Measurements from ENCODE around the gene TTLL3. TPM values are rescaled to one million over a fixed set of nuclear protein-coding genes. Genes with fewer than 3 reads are reported as not detected.
A peak's percentile ranks its signal among the peaks of the same experiment; 100 is the strongest.

The TTLL3 gene
- total and polyA plus RNA-seq, 7 experiments from 2014 or later: 2.5 to 106 (median 66.0) TPM

- Mint-ChIP-seq H3K4me1 (peaks cover 31 to 41% (median 38%) of the 10 kb centered on the region in 7 donors), H3K4me3 (peak overlapping the region; percentile 70 to 94 (median 84)), H3K36me3 (peaks cover 0 to 20% (median 0%) of the 10 kb centered on the region in 5 donors), H3K27me3 (no peaks in the 10 kb centered on the region), H3K27ac (peak overlapping the region; percentile 17 to 93 (median 76)), H3K9me3 (no peaks in the 10 kb centered on the region)
- Histone ChIP-seq H3K4me3 (ENCODE audit: low read length) (peak overlapping the region; percentile 76), H3K36me3 (ENCODE audit: control insufficient read depth in 2 of 3, insufficient read depth in 3 of 3, low read length in 3 of 3) (peaks cover 0 to 14% (median 3%) of the 10 kb centered on the region in 3 experiments), H3K27me3 (ENCODE audit: control insufficient read depth in 2 of 2, insufficient read depth in 2 of 2, low read length in 2 of 2) (no peaks in the 10 kb centered on the region), H3K27ac (ENCODE audit: low read depth, low read length) (no peak overlapping the region), H3K4me1 (ENCODE audit: control insufficient read depth in 2 of 2, insufficient read depth in 2 of 2, low read length in 2 of 2) (peaks cover 21 to 28% of the 10 kb centered on the region in 2 donors), H3K9me3 (ENCODE audit: control insufficient read depth in 2 of 3, low read length in 3 of 3) (no peaks in the 10 kb centered on the region)
- CTCF ChIA-PET: no interaction called here
- intact Hi-C loops (cut with micrococcal nuclease): loop anchor here in 1 of 2 donors (1.0 kb wide), 1 partner anchor 135 kb away; no protein-coding TSS in a partner anchor
- DNase-seq (no peak), ATAC-seq (no peak)
- POLR2A ChIA-PET: interaction anchor here (1.2 to 5.9 kb wide), 2 partner anchors 18 to 61 kb away, joined by 3 to 61 read pairs; partner anchors contain the start of genes ARPC4, OGG1 and TADA3
These were observed 784 bp downstream of the TTLL3 start for GRCh38 chr3:9810846-9811245.

GRCh38 chr3:9812870-9813483, 2.9 kb downstream of the TTLL3 start:
- Histone ChIP-seq H3K4me3 (ENCODE audit: low read length) (no peak overlapping the region), H3K9me3 (ENCODE audit: control insufficient read depth in 2 of 3, low read length in 3 of 3) (no peaks in the 10 kb centered on the region), H3K36me3 (ENCODE audit: control insufficient read depth in 2 of 3, insufficient read depth in 3 of 3, low read length in 3 of 3) (no peaks in the 10 kb centered on the region), H3K4me1 (ENCODE audit: control insufficient read depth in 2 of 2, insufficient read depth in 2 of 2, low read length in 2 of 2) (peaks cover 21 to 23% of the 10 kb centered on the region in 2 donors), H3K27me3 (ENCODE audit: control insufficient read depth in 2 of 2, insufficient read depth in 2 of 2, low read length in 2 of 2) (no peaks in the 10 kb centered on the region), H3K27ac (ENCODE audit: low read depth, low read length) (no peak overlapping the region)
- ChIA-PET CTCF (no interaction called here), POLR2A (interaction anchor here (0.5 to 0.6 kb wide), 3 partner anchors 16 to 300 kb away, joined by 3 to 5 read pairs (median 3); no protein-coding TSS in a partner anchor)
- H3K4me1 Mint-ChIP-seq: peaks cover 25 to 34% (median 30%) of the 10 kb centered on the region in 7 donors
- H3K4me3 Mint-ChIP-seq: peak overlapping the region in 1 of 10 donors; percentile 7
- DNase-seq: no peak
- intact Hi-C loops (cut with micrococcal nuclease): no loop called here
- ATAC-seq: no peak
- no peaks in the 10 kb centered on the region for H3K9me3 Mint-ChIP-seq
- H3K36me3 Mint-ChIP-seq: peaks cover 0 to 17% (median 0%) of the 10 kb centered on the region in 5 donors
- no peak overlapping the region for H3K27ac Mint-ChIP-seq
- H3K27me3 Mint-ChIP-seq: no peaks in the 10 kb centered on the region

DNA sequence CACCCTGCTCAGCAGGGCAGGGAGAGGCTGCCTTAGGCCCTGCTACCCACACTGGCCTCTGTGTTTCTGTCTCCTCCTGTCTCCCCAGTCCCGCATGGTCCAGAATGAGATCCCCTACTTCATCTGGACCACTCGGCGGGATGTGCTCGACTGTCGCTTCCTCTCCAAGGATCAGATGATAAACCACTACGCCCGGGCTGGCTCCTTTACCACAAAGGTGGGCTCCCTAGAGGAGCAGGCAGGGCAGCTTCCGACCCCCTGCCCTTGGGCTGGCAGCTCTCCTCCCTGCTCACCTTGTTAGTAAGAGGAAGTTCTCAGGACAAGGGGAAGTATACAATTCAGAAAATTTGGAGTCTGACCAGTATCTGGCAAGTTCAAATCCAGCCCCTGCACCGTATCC, 5.9 kb downstream of the TTLL3 start:
- DNase-seq (no peak), ATAC-seq (no peak)
- Histone ChIP-seq H3K27ac (ENCODE audit: low read depth, low read length) (no peak overlapping the region), H3K36me3 (ENCODE audit: control insufficient read depth in 2 of 3, insufficient read depth in 3 of 3, low read length in 3 of 3) (no peaks in the 10 kb centered on the region), H3K9me3 (ENCODE audit: control insufficient read depth in 2 of 3, low read length in 3 of 3) (no peaks in the 10 kb centered on the region), H3K27me3 (ENCODE audit: control insufficient read depth in 2 of 2, insufficient read depth in 2 of 2, low read length in 2 of 2) (no peaks in the 10 kb centered on the region), H3K4me1 (ENCODE audit: control insufficient read depth in 2 of 2, insufficient read depth in 2 of 2, low read length in 2 of 2) (no peaks in the 10 kb centered on the region), H3K4me3 (ENCODE audit: low read length) (no peak overlapping the region)
- intact Hi-C loops (cut with micrococcal nuclease): no loop called here
- ChIA-PET CTCF (no interaction called here), POLR2A (no interaction called here)
- H3K4me1 Mint-ChIP-seq: peaks cover 8 to 10% (median 9%) of the 10 kb centered on the region in 7 donors
- no peak overlapping the region for H3K4me3 Mint-ChIP-seq
- peaks cover 0 to 2% (median 0%) of the 10 kb centered on the region in 11 donors for H3K9me3 Mint-ChIP-seq
- no peaks in the 10 kb centered on the region for H3K27me3 Mint-ChIP-seq
- H3K27ac Mint-ChIP-seq: no peak overlapping the region
- H3K36me3 Mint-ChIP-seq: peaks cover 0 to 16% (median 0%) of the 10 kb centered on the region in 5 donors

GRCh38 chr3:9817436-9817835, 7.4 kb downstream of the TTLL3 start:
- Mint-ChIP-seq H3K36me3 (peaks cover 0 to 14% (median 0%) of the 10 kb centered on the region in 5 donors), H3K9me3 (peaks cover 0 to 2% (median 0%) of the 10 kb centered on the region in 11 donors), H3K4me1 (peaks cover 0 to 5% (median 0%) of the 10 kb centered on the region in 7 donors), H3K4me3 (no peak overlapping the region), H3K27me3 (no peaks in the 10 kb centered on the region), H3K27ac (no peak overlapping the region)
- intact Hi-C loops (cut with micrococcal nuclease): no loop called here
- H3K36me3 ChIP-seq (ENCODE audit: control insufficient read depth in 2 of 3, insufficient read depth in 3 of 3, low read length in 3 of 3): no peaks in the 10 kb centered on the region
- H3K4me3 ChIP-seq (ENCODE audit: low read length): no peak overlapping the region
- ATAC-seq (no peak), DNase-seq (no peak)
- H3K9me3 ChIP-seq (ENCODE audit: control insufficient read depth in 2 of 3, low read length in 3 of 3): no peaks in the 10 kb centered on the region
- ChIA-PET POLR2A (no interaction called here), CTCF (no interaction called here)
- H3K27me3 ChIP-seq (ENCODE audit: control insufficient read depth in 2 of 2, insufficient read depth in 2 of 2, low read length in 2 of 2): no peaks in the 10 kb centered on the region
- no peaks in the 10 kb centered on the region for H3K4me1 ChIP-seq (ENCODE audit: control insufficient read depth in 2 of 2, insufficient read depth in 2 of 2, low read length in 2 of 2)
- H3K27ac ChIP-seq (ENCODE audit: low read depth, low read length): no peak overlapping the region

- CTCF ChIA-PET: no interaction called here
These were observed 8.7 kb downstream of the TTLL3 start for GRCh38 chr3:9818666-9819335.

DNA sequence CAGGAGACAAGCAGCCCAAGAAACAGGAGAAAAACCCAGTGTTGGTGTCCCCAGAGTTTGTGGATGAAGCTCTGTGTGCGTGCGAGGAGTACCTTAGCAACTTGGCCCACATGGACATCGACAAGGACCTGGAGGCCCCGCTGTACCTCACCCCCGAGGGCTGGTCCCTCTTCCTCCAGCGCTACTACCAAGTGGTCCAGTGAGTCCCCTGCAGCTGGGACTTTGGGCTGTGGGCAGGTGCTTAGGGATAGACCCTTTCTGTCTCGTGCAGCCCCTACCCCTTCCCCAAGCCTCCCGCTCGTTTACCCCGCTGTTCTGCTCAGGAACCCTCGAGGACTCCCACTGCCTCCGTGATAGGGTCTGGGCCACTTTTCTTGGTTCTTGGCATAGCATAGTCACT, 10.5 kb downstream of the TTLL3 start:
- ChIA-PET CTCF (no interaction called here), POLR2A (no interaction called here)
- intact Hi-C loops (cut with micrococcal nuclease): no loop called here
- Mint-ChIP-seq H3K36me3 (peaks cover 0 to 14% (median 0%) of the 10 kb centered on the region in 5 donors), H3K4me1 (peaks cover 0 to 5% (median 0%) of the 10 kb centered on the region in 7 donors), H3K27me3 (no peaks in the 10 kb centered on the region), H3K9me3 (peaks cover 0 to 2% (median 0%) of the 10 kb centered on the region in 11 donors), H3K4me3 (no peak overlapping the region), H3K27ac (no peak overlapping the region)
- no peak overlapping the region for H3K4me3 ChIP-seq (ENCODE audit: low read length)
- H3K27me3 ChIP-seq (ENCODE audit: control insufficient read depth in 2 of 2, insufficient read depth in 2 of 2, low read length in 2 of 2): no peaks in the 10 kb centered on the region
- ATAC-seq: no peak
- H3K27ac ChIP-seq (ENCODE audit: low read depth, low read length): no peak overlapping the region
- no peaks in the 10 kb centered on the region for H3K36me3 ChIP-seq (ENCODE audit: control insufficient read depth in 2 of 3, insufficient read depth in 3 of 3, low read length in 3 of 3)
- no peak for DNase-seq
- no peaks in the 10 kb centered on the region for H3K4me1 ChIP-seq (ENCODE audit: control insufficient read depth in 2 of 2, insufficient read depth in 2 of 2, low read length in 2 of 2)
- no peaks in the 10 kb centered on the region for H3K9me3 ChIP-seq (ENCODE audit: control insufficient read depth in 2 of 3, low read length in 3 of 3)

More at GRCh38 chr3:9818666-9819335, 8.7 kb downstream of the TTLL3 start:
- POLR2A ChIA-PET: no interaction called here
- Histone ChIP-seq H3K4me1 (ENCODE audit: control insufficient read depth in 2 of 2, insufficient read depth in 2 of 2, low read length in 2 of 2) (no peaks in the 10 kb centered on the region), H3K27ac (ENCODE audit: low read depth, low read length) (no peak overlapping the region), H3K9me3 (ENCODE audit: control insufficient read depth in 2 of 3, low read length in 3 of 3) (no peaks in the 10 kb centered on the region), H3K4me3 (ENCODE audit: low read length) (no peak overlapping the region), H3K36me3 (ENCODE audit: control insufficient read depth in 2 of 3, insufficient read depth in 3 of 3, low read length in 3 of 3) (no peaks in the 10 kb centered on the region), H3K27me3 (ENCODE audit: control insufficient read depth in 2 of 2, insufficient read depth in 2 of 2, low read length in 2 of 2) (no peaks in the 10 kb centered on the region)
- Mint-ChIP-seq H3K4me3 (no peak overlapping the region), H3K4me1 (peaks cover 0 to 5% (median 0%) of the 10 kb centered on the region in 7 donors), H3K36me3 (peaks cover 0 to 14% (median 0%) of the 10 kb centered on the region in 5 donors), H3K27me3 (no peaks in the 10 kb centered on the region), H3K27ac (peak overlapping the region in 1 of 9 donors; percentile 19), H3K9me3 (peaks cover 0 to 2% (median 0%) of the 10 kb centered on the region in 11 donors)
- intact Hi-C loops (cut with micrococcal nuclease): no loop called here
- DNase-seq: no peak
- no peak for ATAC-seq

All from naive thymus-derived CD4-positive, alpha-beta T cell (primary cell).